ENCODE results near the gene MDH1. TPM values are rescaled to one million over a fixed set of nuclear protein-coding genes. Genes with fewer than 3 reads are reported as not detected.

MDH1 gene
- total RNA-seq, 2 experiments from 2014 or later: 190 to 222 TPM

DNA sequence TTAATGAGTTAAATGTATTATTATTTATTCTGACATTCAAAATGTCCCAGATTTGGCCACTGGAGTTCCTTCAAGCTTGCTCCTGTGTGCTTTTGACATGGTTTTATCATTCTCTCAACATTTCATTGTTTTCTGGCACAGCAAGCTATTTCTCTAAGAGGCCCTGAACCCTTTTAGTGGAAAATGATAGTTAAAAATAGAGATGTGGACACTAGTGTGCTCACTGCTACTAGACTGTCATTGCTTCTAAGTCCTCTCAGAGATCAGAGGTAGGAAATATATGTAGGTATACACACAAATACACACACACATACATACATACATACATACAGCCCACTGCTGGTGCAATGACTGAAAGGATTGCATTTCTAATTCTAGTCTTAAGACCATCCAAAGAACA, 26.0 kb upstream of the MDH1 start:
- H3K4me1 ChIP-seq (ENCODE audit: insufficient read depth, low read length, poor library complexity, severe bottlenecking): no peaks in the 10 kb centered on the region
- no TSS peak for BruUV-seq (replicated peaks)
- H3K9me2 ChIP-seq (ENCODE audit: insufficient read depth, low read length): no peaks in the 10 kb centered on the region
- no peak for DNase-seq (ENCODE audit: low spot score)
- H3K27ac ChIP-seq (ENCODE audit: low read depth, low read length, poor library complexity, severe bottlenecking): no peak overlapping the region
- H3K9me3 ChIP-seq (ENCODE audit: low read length): peaks cover 12% of the 10 kb centered on the region; the same call in 1 of the 2 replicates
- H3K36me3 ChIP-seq (ENCODE audit: insufficient read depth, low read length): no peaks in the 10 kb centered on the region
- no peak overlapping the region for H3K4me2 ChIP-seq (ENCODE audit: low read length)
- no peak overlapping the region for H3K4me3 ChIP-seq (ENCODE audit: low read depth, low read length, poor library complexity, severe bottlenecking)
- ChIA-PET POLR2A (no interaction called here), CTCF (ENCODE audit: unreplicated experiment) (no interaction called here)
- intact Hi-C loops (cut with micrococcal nuclease; ENCODE audit: unreplicated experiment): no loop called here
- TF ChIP-seq, protein P1, sequence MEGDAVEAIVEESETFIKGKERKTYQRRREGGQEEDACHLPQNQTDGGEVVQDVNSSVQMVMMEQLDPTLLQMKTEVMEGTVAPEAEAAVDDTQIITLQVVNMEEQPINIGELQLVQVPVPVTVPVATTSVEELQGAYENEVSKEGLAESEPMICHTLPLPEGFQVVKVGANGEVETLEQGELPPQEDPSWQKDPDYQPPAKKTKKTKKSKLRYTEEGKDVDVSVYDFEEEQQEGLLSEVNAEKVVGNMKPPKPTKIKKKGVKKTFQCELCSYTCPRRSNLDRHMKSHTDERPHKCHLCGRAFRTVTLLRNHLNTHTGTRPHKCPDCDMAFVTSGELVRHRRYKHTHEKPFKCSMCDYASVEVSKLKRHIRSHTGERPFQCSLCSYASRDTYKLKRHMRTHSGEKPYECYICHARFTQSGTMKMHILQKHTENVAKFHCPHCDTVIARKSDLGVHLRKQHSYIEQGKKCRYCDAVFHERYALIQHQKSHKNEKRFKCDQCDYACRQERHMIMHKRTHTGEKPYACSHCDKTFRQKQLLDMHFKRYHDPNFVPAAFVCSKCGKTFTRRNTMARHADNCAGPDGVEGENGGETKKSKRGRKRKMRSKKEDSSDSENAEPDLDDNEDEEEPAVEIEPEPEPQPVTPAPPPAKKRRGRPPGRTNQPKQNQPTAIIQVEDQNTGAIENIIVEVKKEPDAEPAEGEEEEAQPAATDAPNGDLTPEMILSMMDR (conservative IDR thresholded peaks at IDR 0.05; ENCODE audit: low read length): no peak
- TF ChIP-seq EZH2phosphoT487 (IDR thresholded peaks at IDR 0.05; ENCODE audit: borderline replicate concordance, low read depth, low read length): no peak
- H4K20me1 ChIP-seq (ENCODE audit: insufficient read depth, low read length): no peaks in the 10 kb centered on the region
- no peak overlapping the region for H2AFZ ChIP-seq (ENCODE audit: low read length)
- no peaks in the 10 kb centered on the region for H3K79me2 ChIP-seq (ENCODE audit: insufficient read depth, low read depth, low read length)

DNA sequence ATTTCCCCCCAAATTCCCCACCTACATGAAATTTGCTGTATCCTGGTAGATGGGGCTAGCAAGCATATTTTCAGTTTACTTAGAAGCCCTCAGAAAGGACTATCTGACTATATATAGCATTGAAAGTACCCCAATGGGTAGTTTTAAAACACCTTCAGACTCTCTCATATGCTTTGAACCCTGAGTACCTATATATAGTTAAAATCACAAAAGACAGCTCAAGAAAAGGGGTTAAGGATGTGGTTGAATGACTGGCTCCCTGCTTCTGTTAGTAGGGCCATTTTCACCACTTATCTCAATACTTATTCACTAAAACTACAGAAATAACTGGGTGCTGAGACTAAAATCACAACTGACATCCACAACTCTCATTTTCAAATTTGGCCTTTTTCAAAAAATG, 19.0 kb upstream of the MDH1 start:
- intact Hi-C loops (cut with micrococcal nuclease; ENCODE audit: unreplicated experiment): no loop called here
- H3K4me3 ChIP-seq (ENCODE audit: low read depth, low read length, poor library complexity, severe bottlenecking): no peak overlapping the region
- no peak overlapping the region for H3K27ac ChIP-seq (ENCODE audit: low read depth, low read length, poor library complexity, severe bottlenecking)
- no peak overlapping the region for H2AFZ ChIP-seq (ENCODE audit: low read length)
- no peak overlapping the region for H3K4me2 ChIP-seq (ENCODE audit: low read length)
- H3K4me1 ChIP-seq (ENCODE audit: insufficient read depth, low read length, poor library complexity, severe bottlenecking): no peaks in the 10 kb centered on the region
- no TSS peak for BruUV-seq (replicated peaks)
- DNase-seq (ENCODE audit: low spot score): no peak
- POLR2A ChIA-PET: no interaction called here
- H3K79me2 ChIP-seq (ENCODE audit: insufficient read depth, low read depth, low read length): no peaks in the 10 kb centered on the region
- no peak for TF ChIP-seq EZH2phosphoT487 (IDR thresholded peaks at IDR 0.05; ENCODE audit: borderline replicate concordance, low read depth, low read length)
- TF ChIP-seq, protein P1 (conservative IDR thresholded peaks at IDR 0.05; ENCODE audit: low read length): no peak
- H4K20me1 ChIP-seq (ENCODE audit: insufficient read depth, low read length): no peaks in the 10 kb centered on the region
- no peaks in the 10 kb centered on the region for H3K9me2 ChIP-seq (ENCODE audit: insufficient read depth, low read length)
- peaks cover 20% of the 10 kb centered on the region for H3K9me3 ChIP-seq (ENCODE audit: low read length)
- CTCF ChIA-PET (ENCODE audit: unreplicated experiment): no interaction called here
- no peaks in the 10 kb centered on the region for H3K36me3 ChIP-seq (ENCODE audit: insufficient read depth, low read length)

DNA sequence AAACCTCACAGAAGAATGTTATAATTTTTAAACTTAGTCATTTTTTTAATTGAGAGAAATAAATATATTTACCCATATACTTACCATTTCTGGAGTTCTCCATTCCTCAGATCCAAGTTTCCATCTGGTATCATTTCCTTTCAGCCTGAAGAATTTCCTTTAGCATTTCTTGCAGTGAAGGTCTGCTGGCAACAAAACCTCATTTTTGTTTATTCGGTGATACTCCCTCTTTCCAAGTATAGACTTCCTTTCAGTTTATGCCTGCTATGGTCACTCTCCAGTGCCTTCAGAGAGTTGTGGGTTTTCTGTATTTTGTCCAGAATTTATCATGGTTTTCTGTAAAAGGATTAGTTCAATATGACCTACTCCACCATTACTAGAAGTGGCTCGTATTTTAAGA, 17.5 kb upstream of the MDH1 start:
- CTCF ChIA-PET (ENCODE audit: unreplicated experiment): no interaction called here
- H3K4me1 ChIP-seq (ENCODE audit: insufficient read depth, low read length, poor library complexity, severe bottlenecking): no peaks in the 10 kb centered on the region
- H3K36me3 ChIP-seq (ENCODE audit: insufficient read depth, low read length): no peaks in the 10 kb centered on the region
- H3K4me3 ChIP-seq (ENCODE audit: low read depth, low read length, poor library complexity, severe bottlenecking): no peak overlapping the region
- DNase-seq (ENCODE audit: low spot score): no peak
- no peaks in the 10 kb centered on the region for H4K20me1 ChIP-seq (ENCODE audit: insufficient read depth, low read length)
- intact Hi-C loops (cut with micrococcal nuclease; ENCODE audit: unreplicated experiment): no loop called here
- no peak overlapping the region for H3K27ac ChIP-seq (ENCODE audit: low read depth, low read length, poor library complexity, severe bottlenecking)
- no TSS peak for BruUV-seq (replicated peaks)
- no peak for TF ChIP-seq EZH2phosphoT487 (IDR thresholded peaks at IDR 0.05; ENCODE audit: borderline replicate concordance, low read depth, low read length)
- TF ChIP-seq, protein P1 (conservative IDR thresholded peaks at IDR 0.05; ENCODE audit: low read length): no peak
- peaks cover 20% of the 10 kb centered on the region for H3K9me3 ChIP-seq (ENCODE audit: low read length)
- POLR2A ChIA-PET: no interaction called here
- H3K79me2 ChIP-seq (ENCODE audit: insufficient read depth, low read depth, low read length): peaks cover 3% of the 10 kb centered on the region; the same call in 1 of the 2 replicates
- no peaks in the 10 kb centered on the region for H3K9me2 ChIP-seq (ENCODE audit: insufficient read depth, low read length)
- H2AFZ ChIP-seq (ENCODE audit: low read length): no peak overlapping the region
- no peak overlapping the region for H3K4me2 ChIP-seq (ENCODE audit: low read length)
